Heart left ventricle (tissue), 16 donors: Measurements from ENCODE around the gene DAB2IP. TPM values are rescaled to one million over a fixed set of nuclear protein-coding genes. Genes with fewer than 3 reads are reported as not detected.

Source experiments
- ATAC-seq, 4 donors: fragments of 200-7000 bp; cut with Tn5 transposase; one replicate each; pipeline ENCODE4 v1.9.1; 2020 to 2022; ENCODE audit warnings: moderate library complexity in 4 of 4, mild to moderate bottlenecking in 3 of 4, moderate number of reproducible peaks in 1 of 4
- DNase-seq, 5 donors: peaks; one replicate each; pipeline ENCODE4 v3.0.0-alpha.2; 2020
- H3K27ac ChIP-seq, 12 donors: fragments of 200-600 bp; sonication (generic) in 4 of 12; one replicate each; pipeline versions ENCODE4 v1.5.0 to v1.8.0; 2016 to 2022; ENCODE audit warnings: mild to moderate bottlenecking in 2 of 12
- H3K27me3 ChIP-seq, 9 donors: fragments of 200-600 bp; sonication (generic) in 2 of 9; one replicate each; pipeline versions ENCODE4 v1.5.1 to v1.8.0; 2016 to 2022; ENCODE audit warnings: mild to moderate bottlenecking in 3 of 9
- H3K36me3 ChIP-seq, 9 donors: fragments of 200-600 bp; sonication (generic) in 2 of 9; one replicate each; pipeline versions ENCODE4 v1.5.0 to v1.8.0; 2018 to 2022; ENCODE audit warnings: mild to moderate bottlenecking in 2 of 9
- H3K4me1 ChIP-seq, 12 donors: fragments of 200-600 bp; sonication (generic) in 4 of 12; one replicate each; pipeline versions ENCODE4 v1.5.0 to v1.8.0; 2016 to 2022; ENCODE audit warnings: mild to moderate bottlenecking in 3 of 12
- H3K4me3 ChIP-seq, 12 donors: fragments of 200-600 bp; sonication (generic) in 4 of 12; one replicate each; pipeline versions ENCODE4 v1.5.0 to v1.8.0; 2017 to 2022; ENCODE audit warnings: mild to moderate bottlenecking in 9 of 12, moderate library complexity in 4 of 12
- H3K9me3 ChIP-seq, 12 donors: fragments of 200-600 bp; sonication (generic) in 4 of 12; one replicate each; pipeline versions ENCODE4 v1.5.0 to v1.8.0; 2016 to 2022; ENCODE audit warnings: mild to moderate bottlenecking in 1 of 12
- CTCF ChIP-seq, 12 donors: fragments of 200-600 bp; sonication (generic) in 4 of 12; IDR thresholded peaks; one replicate each; pipeline versions ENCODE4 v1.5.0 to v1.8.0; 2018 to 2022; ENCODE audit warnings: antibody characterized with exemption in 12 of 12, mild to moderate bottlenecking in 5 of 12
- POLR2A ChIP-seq, 2 donors: fragments of 450-650 bp; IDR thresholded peaks; one replicate each; pipeline ENCODE4 v1.6.1; 2017; ENCODE audit warnings: antibody characterized with exemption in 2 of 2, mild to moderate bottlenecking in 2 of 2, moderate library complexity in 2 of 2
- WGBS, 4 donors: extraction: QIAGEN DNeasy Blood & Tissue Kit in 2 of 4; methylation state at CpG; one replicate each; pipeline versions ENCODE4 v1.1.5 to v1.1.7; 2013 to 2018; 5-methylcytosine and 5-hydroxymethylcytosine counted together
- intact Hi-C, 10 donors: fragments of 100-400 bp; cut with DNase I; formaldehyde crosslinking; loops; one replicate each; pipeline versions ENCODE4 v1.11.1 to v1.14.2; 2022
- polyA plus RNA-seq, 2 donors: library from polyadenylated mRNA; stranded (reverse); fragments of 200-250 nt; gene quantifications; one replicate each; pipeline ENCODE4 v1.2.3, GENCODE V29; 2013
- total RNA-seq, 9 donors: library from RNA; depleted of rRNA in 2 of 9; stranded (reverse); fragments of >200 nt in 2 of 9; fragmentation: NEBNext Ultra II Directional in 3 of 9; extraction: Animal tissue kit (Norgen Biotek cat#: 25700) in 3 of 9; gene quantifications; one replicate each; pipeline versions ENCODE4 v1.1.0 to v1.2.4, GENCODE V29; 2016 to 2023
- donor health status: ischemic (EF 13 %, LVEDD 7.1; RV severe dilation, severe dysfunction).
- donor health status: healthy with polysubstance abuse.
- donor health status: DM: no; HTN: yes; CAD: no.
- donor health status: DM: no; HTN: no; CAD: no.
- donor health status: ischemic (EF 25% LVEDD 6.9; RV normal size, moderate dysfunction).
- donor health status: ischemic (EF 25% LVEDD 5.7; RV mildly dilated, moderate dysfunction).
- donor health status: healthy.
- donor health status: DM: yes; HTN: yes; CAD: no.
- donor health status: ischemic (EF 35%, LVEDD 5.7; RV mildly dilated, moderate dysfunction).
- donor health status: nonischemic (EF 11% LVEDD 7.7; RV severe dilation, severe dysfunction).
- donor health status: DM: yes; HTN: yes; CAD: no.
- donor health status: PGD.
- donor health status: ischemic (EF 29% LVEDD 5.4; RV normal size, mild dysfunction).
- donor health status: nonischemic (EF 23%, LVEDD 6.1; RV moderate dilation, normal function).

Gene DAB2IP
- total and polyA plus RNA-seq, 11 donors, result 30.9 to 103 (median 52.6) TPM

GRCh38 chr9:121727295-121728020, 76.0 kb downstream of the DAB2IP start:
- H3K27ac ChIP-seq, result peak overlapping the region in 9 of 12 donors; percentile 4 to 97 (median 90)
- peak in 2 of 5 donors; percentile 64 to 70 for DNase-seq

DNA sequence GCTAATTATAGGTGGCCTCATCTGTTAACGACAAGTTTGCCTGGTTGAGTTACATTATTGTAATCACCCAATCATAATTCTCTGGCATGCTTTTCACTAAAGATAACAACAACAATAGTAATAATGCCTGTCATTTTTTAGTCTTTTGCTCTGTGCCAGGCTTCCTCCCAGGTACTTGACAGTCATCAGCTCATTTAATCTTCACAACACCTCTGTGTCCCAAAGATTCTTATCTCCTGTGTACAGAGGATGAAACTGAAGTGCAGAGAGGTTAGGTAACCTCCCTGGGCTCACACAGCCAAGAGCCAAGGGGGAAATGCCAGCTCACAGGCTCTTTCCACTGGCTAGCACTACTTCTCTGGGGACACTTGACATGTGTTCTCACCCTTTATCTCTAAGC, 77.5 kb downstream of the DAB2IP start:
- H3K9me3 ChIP-seq, result no peaks in the 10 kb centered on the region
- TF ChIP-seq CTCF (IDR thresholded peaks at IDR 0.05) (no peak), POLR2A (IDR thresholded peaks at IDR 0.05) (no peak)
- DNase-seq (no peak), ATAC-seq (no peak)
- intact Hi-C loops, result no loop called here
- H3K27ac ChIP-seq, result peak overlapping the region in 1 of 12 donors; percentile 97
- 35 to 36% (median 35%) methylated on average over 1 of the region's 1 CpG for WGBS, 4 donors
- no peak overlapping the region for H3K4me3 ChIP-seq
- no peaks in the 10 kb centered on the region for H3K27me3 ChIP-seq
- peaks cover 23 to 99% (median 86%) of the 10 kb centered on the region in 12 donors for H3K4me1 ChIP-seq
- no peaks in the 10 kb centered on the region for H3K36me3 ChIP-seq

More at GRCh38 chr9:121727295-121728020, 76.0 kb downstream of the DAB2IP start:
- intact Hi-C loops, result no loop called here
- TF ChIP-seq CTCF (IDR thresholded peaks at IDR 0.05) (no peak), POLR2A (IDR thresholded peaks at IDR 0.05) (no peak)
- Histone ChIP-seq H3K27me3 (no peaks in the 10 kb centered on the region), H3K4me3 (no peak overlapping the region), H3K4me1 (peaks cover 31 to 100% (median 93%) of the 10 kb centered on the region in 12 donors), H3K36me3 (no peaks in the 10 kb centered on the region), H3K9me3 (no peaks in the 10 kb centered on the region)
- 56 to 70% (median 65%) methylated on average over 4 of the region's 4 CpGs for WGBS, 4 donors
- ATAC-seq, result no peak

- Histone ChIP-seq H3K27ac (no peak overlapping the region), H3K4me3 (no peak overlapping the region), H3K27me3 (no peaks in the 10 kb centered on the region), H3K9me3 (no peaks in the 10 kb centered on the region), H3K4me1 (peaks cover 24 to 96% (median 83%) of the 10 kb centered on the region in 12 donors), H3K36me3 (no peaks in the 10 kb centered on the region)
- intact Hi-C loops, result loop anchor here in 1 of 10 donors (10.0 kb wide), 1 partner anchor 185 kb away; no protein-coding TSS in a partner anchor
- DNase-seq (no peak), ATAC-seq (no peak)
- TF ChIP-seq POLR2A (IDR thresholded peaks at IDR 0.05) (no peak), CTCF (IDR thresholded peaks at IDR 0.05) (no peak)
- WGBS, 4 donors, result 85 to 91% (median 88%) methylated on average over 9 to 10 of the region's 10 CpGs
Observed at GRCh38 chr9:121729769-121730562, 78.5 kb downstream of the DAB2IP start.

- peaks cover 25 to 96% (median 84%) of the 10 kb centered on the region in 12 donors for H3K4me1 ChIP-seq
- H3K4me3 ChIP-seq, result no peak overlapping the region
Observed at GRCh38 chr9:121731090-121731489, 79.7 kb downstream of the DAB2IP start.

More at GRCh38 chr9:121731090-121731489, 79.7 kb downstream of the DAB2IP start:
- Histone ChIP-seq H3K27me3 (peaks cover 0 to 8% (median 0%) of the 10 kb centered on the region in 9 donors), H3K9me3 (no peaks in the 10 kb centered on the region), H3K36me3 (no peaks in the 10 kb centered on the region), H3K27ac (peak overlapping the region in 1 of 12 donors; percentile 2)
- intact Hi-C loops, result loop anchor here in 1 of 10 donors (10.0 kb wide), 1 partner anchor 186 kb away; no protein-coding TSS in a partner anchor
- ATAC-seq (no peak), DNase-seq (no peak)
- WGBS, 4 donors, result 77 to 85% (median 80%) methylated on average over 5 of the region's 5 CpGs
- TF ChIP-seq CTCF (IDR thresholded peaks at IDR 0.05) (no peak), POLR2A (IDR thresholded peaks at IDR 0.05) (no peak)
